ENCODE results near the gene BBS10.

Gene BBS10

DNA sequence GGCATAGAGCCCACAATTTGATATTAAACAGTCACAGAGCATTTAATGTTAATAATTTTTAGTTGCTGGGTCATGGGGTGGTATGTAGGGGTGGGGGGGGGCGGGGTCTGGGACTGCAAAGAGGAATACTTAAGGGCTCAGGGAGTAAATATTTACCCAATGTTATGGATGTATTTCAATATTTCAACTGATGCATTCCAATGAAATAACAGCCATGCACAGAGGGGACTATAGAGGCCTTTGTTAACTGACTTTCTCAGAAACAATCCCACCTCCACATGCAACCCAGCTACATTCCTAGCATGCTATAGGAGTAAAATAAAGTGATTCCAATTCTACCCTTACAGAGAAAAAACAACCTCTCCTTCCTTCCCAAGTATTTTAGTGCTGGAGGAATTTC, 7.9 kb upstream of the BBS10 start:
- TF ChIP-seq, protein P1, sequence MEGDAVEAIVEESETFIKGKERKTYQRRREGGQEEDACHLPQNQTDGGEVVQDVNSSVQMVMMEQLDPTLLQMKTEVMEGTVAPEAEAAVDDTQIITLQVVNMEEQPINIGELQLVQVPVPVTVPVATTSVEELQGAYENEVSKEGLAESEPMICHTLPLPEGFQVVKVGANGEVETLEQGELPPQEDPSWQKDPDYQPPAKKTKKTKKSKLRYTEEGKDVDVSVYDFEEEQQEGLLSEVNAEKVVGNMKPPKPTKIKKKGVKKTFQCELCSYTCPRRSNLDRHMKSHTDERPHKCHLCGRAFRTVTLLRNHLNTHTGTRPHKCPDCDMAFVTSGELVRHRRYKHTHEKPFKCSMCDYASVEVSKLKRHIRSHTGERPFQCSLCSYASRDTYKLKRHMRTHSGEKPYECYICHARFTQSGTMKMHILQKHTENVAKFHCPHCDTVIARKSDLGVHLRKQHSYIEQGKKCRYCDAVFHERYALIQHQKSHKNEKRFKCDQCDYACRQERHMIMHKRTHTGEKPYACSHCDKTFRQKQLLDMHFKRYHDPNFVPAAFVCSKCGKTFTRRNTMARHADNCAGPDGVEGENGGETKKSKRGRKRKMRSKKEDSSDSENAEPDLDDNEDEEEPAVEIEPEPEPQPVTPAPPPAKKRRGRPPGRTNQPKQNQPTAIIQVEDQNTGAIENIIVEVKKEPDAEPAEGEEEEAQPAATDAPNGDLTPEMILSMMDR (IDR thresholded peaks at IDR 0.05) = no peak
- Histone ChIP-seq H3K27ac (no peak overlapping the region), H3K4me3 (no peak overlapping the region)
- DNase-seq (ENCODE audit: low spot score) = no peak

DNA sequence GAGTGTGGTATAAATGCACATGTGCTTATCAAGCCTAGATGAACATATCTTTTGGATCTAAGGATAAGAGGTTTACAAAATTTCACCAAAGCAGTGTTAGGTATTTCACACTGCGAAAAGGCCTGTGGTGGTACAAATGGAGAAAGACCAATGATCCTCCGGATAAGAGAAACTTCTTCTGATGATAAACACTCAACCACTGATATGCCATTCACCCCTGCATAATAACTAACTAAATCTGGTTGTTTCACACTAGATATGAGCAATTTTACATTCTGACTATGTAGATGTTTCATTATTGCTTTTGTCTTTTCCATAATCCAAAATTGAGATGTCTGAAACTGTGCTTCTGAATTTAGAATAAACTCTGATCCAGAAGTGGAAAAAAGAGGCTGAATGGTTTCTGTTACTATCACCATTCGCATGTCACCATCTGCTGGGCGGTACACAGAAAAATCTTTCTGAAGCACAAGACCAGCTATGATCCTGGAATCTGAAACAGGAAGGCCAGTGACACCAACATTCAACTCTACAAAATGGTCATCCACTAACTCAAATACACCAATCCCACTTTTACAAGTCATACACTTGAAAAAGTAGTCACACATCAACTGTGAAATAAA, 1.3 kb downstream of the BBS10 start:
- DNase-seq (ENCODE audit: low spot score) = no peak
- Histone ChIP-seq H3K27ac (peak overlapping the region in 1 of 2 donors; percentile 85), H3K4me3 (peak overlapping the region; percentile 74)
- TF ChIP-seq, protein P1 (IDR thresholded peaks at IDR 0.05) = no peak

DNA sequence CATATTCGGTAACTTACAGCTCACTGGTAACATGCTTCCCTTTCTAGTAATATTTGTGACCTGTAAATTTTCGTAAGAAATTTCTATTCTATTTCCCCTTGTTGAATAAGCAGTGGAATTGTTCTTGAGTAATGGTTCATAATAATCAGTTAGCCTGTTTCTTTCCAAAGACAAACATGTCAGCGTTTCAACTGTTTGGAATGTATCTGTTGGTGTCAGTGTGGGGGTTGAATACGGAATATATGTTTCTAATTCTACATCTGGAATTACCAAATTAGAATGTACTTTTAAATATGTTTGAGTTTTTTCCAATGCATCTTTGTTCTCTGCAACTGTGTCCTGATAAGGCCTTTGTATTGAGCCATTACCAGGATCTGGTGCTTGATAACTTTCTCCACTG, 2.0 kb downstream of the BBS10 start:
- TF ChIP-seq, protein P1 (IDR thresholded peaks at IDR 0.05) = no peak
- Histone ChIP-seq H3K27ac (no peak overlapping the region), H3K4me3 (peak overlapping the region; percentile 74)
- DNase-seq (ENCODE audit: low spot score) = no peak

DNA sequence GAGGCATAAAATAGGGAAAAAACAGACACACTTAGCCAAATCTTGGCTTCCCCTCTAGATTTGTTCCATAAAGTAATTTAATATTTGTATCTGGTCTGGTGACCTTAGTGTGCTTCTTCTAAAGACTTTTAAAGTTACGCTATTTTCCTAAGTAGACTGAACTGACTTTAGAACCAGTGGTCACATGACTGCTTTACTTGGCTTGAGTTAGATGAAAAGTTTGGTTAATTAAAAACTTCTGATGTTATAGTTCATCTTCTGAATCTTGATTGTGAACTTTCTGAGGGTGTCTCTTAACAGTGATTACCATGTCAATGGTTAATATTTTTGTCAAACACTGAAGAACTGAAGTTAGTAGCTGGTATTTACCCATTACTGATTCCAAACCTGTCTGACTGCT, 2.6 kb downstream of the BBS10 start:
- TF ChIP-seq, protein P1 (IDR thresholded peaks at IDR 0.05) = no peak
- no peak overlapping the region for H3K27ac ChIP-seq
- DNase-seq (ENCODE audit: low spot score) = no peak
- no peak overlapping the region for H3K4me3 ChIP-seq

DNA sequence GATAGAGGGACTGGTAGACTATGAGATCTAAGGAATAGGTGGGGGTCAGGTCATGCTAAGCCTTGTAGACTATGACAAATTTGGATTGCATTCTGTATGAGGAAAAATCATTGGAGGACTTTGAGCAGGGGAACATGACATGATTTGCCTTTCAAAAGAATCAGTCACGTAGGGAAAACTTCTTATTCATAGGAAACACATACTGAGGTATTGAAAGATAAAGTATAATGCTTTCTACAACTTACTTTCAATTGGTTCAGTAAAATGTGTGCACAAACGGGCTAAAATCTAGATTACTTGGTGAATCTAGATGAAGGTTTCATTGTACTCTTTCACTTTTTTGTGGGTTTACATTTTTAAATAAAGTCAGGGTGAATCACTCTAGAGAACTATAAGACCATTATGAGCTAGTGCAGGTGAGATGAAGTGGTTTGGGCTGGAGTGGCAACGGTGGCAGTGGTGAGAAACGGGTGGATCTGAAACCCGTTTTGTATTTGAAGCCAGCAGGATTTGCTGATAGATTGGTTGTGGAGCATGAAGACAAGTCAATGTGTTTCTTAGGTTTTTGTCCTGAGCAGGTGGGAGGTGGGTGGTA, 6.7 kb downstream of the BBS10 start:
- H3K27ac ChIP-seq = no peak overlapping the region
- TF ChIP-seq, protein P1 (IDR thresholded peaks at IDR 0.05) = no peak
- DNase-seq (ENCODE audit: low spot score) = no peak
- no peak overlapping the region for H3K4me3 ChIP-seq

DNA sequence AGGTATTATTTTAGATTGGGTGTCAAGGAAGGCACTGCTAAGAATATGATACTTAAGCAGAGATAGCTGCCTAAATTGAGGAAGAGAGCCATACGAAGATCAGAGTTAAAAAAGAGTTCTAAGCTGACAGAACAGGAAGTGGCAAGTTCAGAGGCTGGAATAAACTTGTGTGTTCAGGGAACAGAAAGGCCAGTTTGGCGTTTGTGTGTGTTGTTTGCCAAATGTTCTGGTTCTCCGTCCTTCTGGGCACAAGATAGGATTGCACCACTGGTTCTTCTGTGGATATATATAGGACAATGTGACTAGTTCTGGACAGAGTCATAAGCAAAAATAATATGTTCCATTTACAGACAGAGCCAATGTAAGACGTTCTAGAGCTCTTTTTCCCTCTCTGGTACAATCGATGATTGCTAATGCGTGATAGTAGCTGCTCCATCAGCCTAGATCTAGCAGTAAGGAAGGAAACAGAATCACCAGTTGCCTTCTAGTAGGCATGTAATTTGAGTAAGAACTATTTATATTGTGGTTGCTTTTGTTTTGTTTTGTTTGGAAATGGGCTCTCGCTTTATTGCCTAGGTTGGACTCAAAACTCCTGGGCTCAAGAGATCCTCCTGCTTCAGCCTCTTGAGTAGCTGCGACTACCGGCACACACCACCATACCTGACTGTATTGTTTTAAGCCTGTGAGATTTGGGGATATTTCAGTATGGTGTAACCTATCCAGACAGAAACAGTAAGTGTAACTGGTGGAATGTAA, 7.4 kb downstream of the BBS10 start:
- peak overlapping the region in 1 of 2 donors; percentile 6 for H3K27ac ChIP-seq
- no peak for DNase-seq (ENCODE audit: low spot score)
- no peak overlapping the region for H3K4me3 ChIP-seq
- TF ChIP-seq, protein P1 (IDR thresholded peaks at IDR 0.05) = no peak
